Gastrocnemius medialis (tissue), 4 donors: ENCODE results near the gene MUC2. TPM values are rescaled to one million over a fixed set of nuclear protein-coding genes. Genes with fewer than 3 reads are reported as not detected.

Experiments
- ATAC-seq, 2 donors: fragments of 150-250 bp; one replicate each; pipeline ENCODE4 v1.9.1; 2016
- DNase-seq, 2 donors: peaks; one replicate each; pipeline ENCODE4 v3.0.0-alpha.2; 2019
- H3K27ac ChIP-seq, 4 donors: fragments of 200-600 bp; sonication (generic); 1 replicate in 1 of 4; 2 replicates in 3 of 4; pipeline ENCODE4 v1.5.1; 2016 to 2018; ENCODE audit warnings: mild to moderate bottlenecking in 2 of 4, moderate library complexity in 1 of 4
- H3K27me3 ChIP-seq, 3 donors: fragments of 200-600 bp; sonication (generic) in 2 of 3; 1 replicate in 1 of 3; 2 replicates in 2 of 3; pipeline versions ENCODE4 v1.5.1 to v1.6.0; 2016 to 2019; ENCODE audit warnings: mild to moderate bottlenecking in 1 of 3, moderate library complexity in 1 of 3
- H3K36me3 ChIP-seq, 2 donors: fragments of 200-600 bp; sonication (generic) in 1 of 2; one replicate each; pipeline ENCODE4 v1.5.1; 2017 to 2018
- H3K4me1 ChIP-seq, 2 donors: fragments of 200-600 bp; sonication (generic) in 1 of 2; one replicate each; pipeline ENCODE4 v1.5.1; 2016 to 2017; ENCODE audit warnings: mild to moderate bottlenecking in 2 of 2
- H3K4me3 ChIP-seq, 4 donors: fragments of 200-600 bp; sonication (generic) in 3 of 4; 1 replicate in 1 of 4; 2 replicates in 3 of 4; pipeline ENCODE4 v1.5.1; 2016 to 2019; ENCODE audit warnings: mild to moderate bottlenecking in 2 of 4
- H3K9me3 ChIP-seq, 3 donors: fragments of 200-600 bp; sonication (generic) in 2 of 3; 1 replicate in 1 of 3; 2 replicates in 2 of 3; pipeline ENCODE4 v1.5.1; 2016 to 2019
- CTCF ChIP-seq, 5 experiments: fragments of 450-650 bp in 3 of 5; fragments of 200-600 bp in 2 of 5; sonication (generic) in 2 of 5; IDR thresholded peaks in 4 of 5; conservative IDR thresholded peaks in 1 of 5; 1 replicate in 4 of 5; 2 replicates in 1 of 5; pipeline ENCODE4 v1.5.1; 2016 to 2019; ENCODE audit warnings: antibody characterized with exemption in 5 of 5, mild to moderate bottlenecking in 3 of 5, moderate library complexity in 3 of 5
- POLR2A ChIP-seq, 2 donors: fragments of 450-650 bp; IDR thresholded peaks; one replicate each; pipeline ENCODE4 v1.6.1; 2017; ENCODE audit warnings: antibody characterized with exemption in 2 of 2, mild to moderate bottlenecking in 2 of 2, moderate library complexity in 2 of 2
- in situ Hi-C, 4 donors: fragments of 200-750 bp; cut with MboI; loops; one replicate each; pipeline versions ENCODE4 v1.15.0 to v1.8.0; 2017; ENCODE audit warnings: low sequenced_read_pairs in 4 of 4
- intact Hi-C: fragments of 100-400 bp; cut with DNase I; formaldehyde crosslinking; loops from one replicate; pipeline ENCODE4 v1.15.1; 2023; ENCODE audit warnings: low total_unique reads
- total RNA-seq, 4 donors: library from RNA; depleted of rRNA; stranded (reverse); fragments of >200 nt; gene quantifications; one replicate each; pipeline versions ENCODE4 v1.1.0 to v1.2.3, GENCODE V29; 2016

MUC2 gene
- total RNA-seq, 4 donors from 2014 or later, result 0.90 TPM; not detected in 3

GRCh38 chr11:1116104-1116503 lies 41.4 kb downstream of the MUC2 start:
- Histone ChIP-seq H3K27ac (no peak overlapping the region), H3K4me1 (no peaks in the 10 kb centered on the region), H3K36me3 (no peaks in the 10 kb centered on the region), H3K4me3 (no peak overlapping the region), H3K9me3 (no peaks in the 10 kb centered on the region), H3K27me3 (peaks cover 0 to 14% (median 10%) of the 10 kb centered on the region in 3 donors)
- in situ Hi-C loops, result no loop called here
- ATAC-seq (no peak), DNase-seq (no peak)
- TF ChIP-seq POLR2A (IDR thresholded peaks at IDR 0.05), result no peak
- TF ChIP-seq CTCF (IDR thresholded peaks at IDR 0.05 in 4 of 5, conservative IDR thresholded peaks at IDR 0.05 in 1 of 5), result no peak
- intact Hi-C loops, result loop anchor here (10.0 kb wide), 1 partner anchor 399 kb away; no protein-coding TSS in a partner anchor

GRCh38 chr11:1116666-1117390 lies 42.2 kb downstream of the MUC2 start:
- TF ChIP-seq CTCF (IDR thresholded peaks at IDR 0.05 in 4 of 5, conservative IDR thresholded peaks at IDR 0.05 in 1 of 5), result no peak
- no peak for TF ChIP-seq POLR2A (IDR thresholded peaks at IDR 0.05)
- DNase-seq, result no peak
- H3K4me3 ChIP-seq, result no peak overlapping the region
- no peaks in the 10 kb centered on the region for H3K9me3 ChIP-seq
- peaks cover 0 to 14% (median 10%) of the 10 kb centered on the region in 3 donors for H3K27me3 ChIP-seq
- ATAC-seq, result no peak
- no peaks in the 10 kb centered on the region for H3K36me3 ChIP-seq
- in situ Hi-C loops, result no loop called here
- H3K27ac ChIP-seq, result no peak overlapping the region
- intact Hi-C loops, result loop anchor here (10.0 kb wide), 1 partner anchor 398 kb away; no protein-coding TSS in a partner anchor
- H3K4me1 ChIP-seq, result no peaks in the 10 kb centered on the region

- intact Hi-C loops (loop anchor here (10.0 kb wide), 1 partner anchor 397 kb away; no protein-coding TSS in a partner anchor), in situ Hi-C loops (no loop called here)
- Histone ChIP-seq H3K36me3 (no peaks in the 10 kb centered on the region), H3K27ac (no peak overlapping the region), H3K4me1 (no peaks in the 10 kb centered on the region), H3K4me3 (no peak overlapping the region), H3K9me3 (no peaks in the 10 kb centered on the region), H3K27me3 (peaks cover 0 to 14% (median 10%) of the 10 kb centered on the region in 3 donors)
- ATAC-seq (no peak), DNase-seq (no peak)
- no peak for TF ChIP-seq POLR2A (IDR thresholded peaks at IDR 0.05)
- TF ChIP-seq CTCF (IDR thresholded peaks at IDR 0.05 in 4 of 5, conservative IDR thresholded peaks at IDR 0.05 in 1 of 5), result no peak
Observed at GRCh38 chr11:1117992-1118391, 43.3 kb downstream of the MUC2 start.

- H3K4me3 ChIP-seq, result no peak overlapping the region
- peaks cover 5 to 14% (median 10%) of the 10 kb centered on the region in 3 donors for H3K27me3 ChIP-seq
- intact Hi-C loops (loop anchor here (10.0 kb wide), 1 partner anchor 396 kb away; no protein-coding TSS in a partner anchor), in situ Hi-C loops (no loop called here)
- ATAC-seq (no peak), DNase-seq (no peak)
- no peak for TF ChIP-seq CTCF (IDR thresholded peaks at IDR 0.05 in 4 of 5, conservative IDR thresholded peaks at IDR 0.05 in 1 of 5)
- TF ChIP-seq POLR2A (IDR thresholded peaks at IDR 0.05), result no peak
- no peak overlapping the region for H3K27ac ChIP-seq
- H3K4me1 ChIP-seq, result no peaks in the 10 kb centered on the region
- H3K36me3 ChIP-seq, result no peaks in the 10 kb centered on the region
- no peaks in the 10 kb centered on the region for H3K9me3 ChIP-seq
Observed at GRCh38 chr11:1118755-1119603, 44.3 kb downstream of the MUC2 start.
